Activated CD8-positive, alpha-beta memory T cell treated with anti-CD3 and anti-CD28 coated beads, Interleukin-2, amount 50 U/mL, for 48 hours (primary cell): ENCODE results near the gene ZNF804A.
"Not testable (repeated sequence)": the region's sequence is repeated elsewhere in the genome, so short reads cannot be mapped to it uniquely, and the experiment has no call there.

Experiments used
- DNase-seq: peaks from one replicate; pipeline ENCODE4 v3.0.0-alpha.2; 2020

Gene ZNF804A

GRCh38 chr2:184728411-184728810 is 130.1 kb downstream of the ZNF804A start:
- DNase-seq, result no peak

DNA sequence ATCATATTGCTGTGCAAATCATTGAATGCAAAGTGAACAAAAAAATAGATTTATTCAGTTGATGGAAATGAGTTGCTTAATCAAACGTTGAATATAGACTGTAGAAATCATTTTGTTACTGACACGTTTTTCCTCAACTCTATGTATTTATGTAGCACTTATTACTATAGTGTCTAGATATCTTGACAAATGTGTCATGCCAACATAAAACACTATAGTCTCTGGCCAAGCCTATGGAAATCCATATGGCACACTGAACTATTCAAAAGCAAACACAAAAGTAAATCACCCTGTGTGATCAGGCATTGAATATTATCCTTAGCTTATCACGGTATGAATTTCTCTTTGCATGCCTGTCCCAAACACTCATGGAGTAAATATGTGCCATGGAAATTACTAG is 131.3 kb downstream of the ZNF804A start:
- DNase-seq, result no peak

- no peak for DNase-seq
Observed at GRCh38 chr2:184730288-184730687, 132.0 kb downstream of the ZNF804A start.

GRCh38 chr2:184734338-184734737 is 136.0 kb downstream of the ZNF804A start:
- DNase-seq, result no peak

GRCh38 chr2:184735611-184736010 is 137.3 kb downstream of the ZNF804A start:
- no peak for DNase-seq

DNA sequence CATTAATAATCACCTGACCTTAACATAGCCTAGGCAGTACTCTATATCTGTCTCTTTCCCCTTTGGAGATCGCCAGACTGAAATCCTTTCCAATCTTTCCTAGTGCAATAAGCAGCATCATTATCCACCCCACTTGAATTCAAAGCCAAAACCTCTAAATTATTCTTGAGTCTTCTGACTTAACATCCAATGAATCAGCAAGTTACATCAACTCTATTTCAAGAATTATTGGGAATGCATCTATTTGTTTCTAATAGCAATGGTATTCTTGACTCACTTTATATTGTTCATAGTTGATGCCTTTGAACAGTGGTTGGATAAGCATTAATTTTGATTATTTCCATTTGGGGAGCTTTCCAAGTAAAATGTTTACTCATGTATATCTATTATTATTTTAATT is 144.8 kb downstream of the ZNF804A start:
- DNase-seq, result no peak

DNA sequence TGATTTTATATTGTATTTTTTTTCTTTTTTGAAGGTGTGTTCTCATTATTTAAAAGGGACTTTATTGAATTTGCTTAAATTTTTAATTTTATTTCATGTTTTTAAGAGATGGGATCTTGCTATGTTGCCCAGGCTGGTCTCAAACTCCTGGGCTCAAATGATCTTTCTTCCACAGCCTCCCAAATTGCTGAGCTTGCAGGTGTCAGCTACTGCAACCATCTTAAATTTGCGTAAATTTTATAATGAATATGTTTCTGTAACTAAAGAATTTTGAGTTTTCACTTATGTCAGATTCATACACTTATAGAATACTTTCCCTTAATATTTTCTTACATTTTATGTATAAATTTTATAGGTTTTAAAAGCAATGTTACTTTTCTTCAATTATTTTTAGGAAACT is 157.8 kb downstream of the ZNF804A start:
- DNase-seq, result no peak

GRCh38 chr2:184756885-184757284 is 158.6 kb downstream of the ZNF804A start:
- DNase-seq, result no peak

- DNase-seq, result not testable (repeated sequence)
Observed at GRCh38 chr2:184759557-184760255, 161.4 kb downstream of the ZNF804A start.

DNA sequence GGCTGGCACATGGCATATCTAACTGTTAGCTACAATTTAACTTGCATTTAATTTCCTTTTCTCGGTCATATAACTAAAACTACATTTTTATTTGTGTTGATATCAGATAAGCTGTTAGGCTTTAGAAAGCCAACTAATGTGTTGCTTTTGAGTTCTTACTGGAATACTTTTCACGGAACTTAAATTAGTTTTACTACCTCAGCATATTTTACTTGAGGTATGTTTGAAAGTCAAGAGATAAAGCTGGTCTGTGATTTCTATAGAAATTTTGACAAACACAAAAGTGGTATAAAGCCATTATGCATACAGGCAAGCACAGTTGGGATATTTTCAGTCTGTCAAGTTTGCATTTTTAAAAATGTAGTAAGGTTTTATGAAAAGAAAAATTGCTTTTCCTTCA is 162.6 kb downstream of the ZNF804A start:
- DNase-seq, result no peak

DNA sequence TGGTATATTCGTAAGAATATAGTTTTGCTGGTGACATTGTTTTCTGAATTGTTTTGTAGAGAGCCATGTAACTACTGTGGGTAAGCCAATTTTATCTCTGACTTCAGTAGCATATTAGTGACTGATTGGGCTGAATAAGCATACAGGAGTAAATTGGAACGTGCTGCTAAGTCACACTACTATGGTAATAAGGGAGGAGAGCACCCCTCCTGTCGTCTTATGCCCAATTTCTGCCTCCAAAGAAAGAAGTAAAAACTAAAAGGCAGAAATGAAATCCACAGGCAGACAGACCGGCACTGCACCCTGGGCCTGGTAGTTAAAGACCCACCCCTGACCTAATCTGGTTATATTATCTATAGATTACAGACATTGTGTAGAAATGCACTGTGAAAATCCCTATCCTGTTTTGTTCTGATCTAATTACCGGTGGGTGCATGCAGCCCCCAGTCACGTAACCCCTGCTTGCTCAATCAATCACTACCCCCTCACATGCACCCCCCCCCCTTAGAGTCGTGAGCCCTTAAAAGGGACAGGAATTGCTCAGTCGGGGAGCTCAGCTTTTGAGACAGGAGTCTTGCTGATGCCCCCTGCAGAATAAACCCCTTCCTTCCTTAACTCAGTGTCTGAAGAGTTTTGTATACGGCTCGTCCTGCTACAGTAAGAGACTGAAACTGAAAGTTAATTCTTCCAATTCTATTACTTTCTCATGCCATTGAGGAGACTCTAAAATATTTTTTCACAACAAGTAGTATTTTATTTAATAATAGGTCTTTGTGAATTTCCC is 167.0 kb downstream of the ZNF804A start:
- DNase-seq, result no peak

GRCh38 chr2:184767059-184767458 is 168.7 kb downstream of the ZNF804A start:
- DNase-seq, result no peak

DNA sequence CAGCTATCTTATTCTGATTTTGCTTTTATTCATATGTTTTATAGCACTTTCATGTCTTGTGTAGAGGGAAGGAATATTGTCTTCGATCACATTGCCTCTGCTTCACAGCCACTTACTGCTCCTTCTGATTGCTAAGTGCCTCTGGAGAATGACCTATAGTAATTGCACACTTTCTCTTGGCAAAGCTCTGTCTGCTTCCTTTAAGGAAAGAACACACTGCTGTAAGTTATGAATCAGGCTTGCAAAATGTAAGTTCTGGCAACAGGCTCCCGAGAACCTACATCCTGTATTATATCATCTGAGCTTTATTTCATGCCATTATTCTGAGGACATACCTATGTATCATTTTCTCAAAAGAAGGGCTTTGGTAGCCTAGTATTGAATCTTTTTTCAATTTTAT is 170.7 kb downstream of the ZNF804A start:
- DNase-seq, result no peak

DNA sequence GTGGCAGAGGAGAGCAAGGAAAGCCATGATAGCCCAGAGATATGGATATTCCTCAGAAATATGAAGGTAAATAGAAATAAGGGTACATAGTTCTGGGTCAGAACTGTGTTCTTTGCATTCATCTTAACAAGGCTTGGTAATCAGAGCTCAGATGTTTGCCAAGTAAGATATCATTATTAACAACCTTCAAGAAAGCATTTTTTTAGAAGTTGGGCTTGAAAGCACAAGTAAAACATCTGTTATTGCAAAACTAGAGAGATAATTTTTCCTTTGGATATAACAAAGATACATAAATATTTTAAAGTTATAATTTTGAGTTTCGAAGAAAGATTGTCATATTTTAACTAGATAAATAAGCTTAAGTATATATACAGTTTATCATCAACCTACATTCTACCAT is 171.4 kb downstream of the ZNF804A start:
- no peak for DNase-seq

DNA sequence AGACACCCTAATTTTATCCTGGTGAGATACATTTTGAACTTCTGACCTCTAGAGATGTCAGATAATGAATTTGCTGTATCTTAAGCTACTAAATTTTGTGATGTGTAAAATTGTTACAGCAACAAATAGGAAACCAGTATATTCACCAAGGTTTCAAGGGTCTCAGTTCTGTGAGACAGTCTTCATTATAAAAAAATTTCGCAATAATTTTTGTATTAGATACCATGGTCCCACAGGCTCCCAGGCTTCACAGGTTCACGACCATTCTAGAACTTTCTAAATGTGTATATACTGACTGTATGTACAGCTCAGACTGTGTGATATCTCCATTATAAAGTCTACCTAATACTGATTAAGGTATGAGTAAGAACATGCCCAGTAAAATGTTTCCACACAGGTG is 181.4 kb downstream of the ZNF804A start:
- DNase-seq, result no peak

DNA sequence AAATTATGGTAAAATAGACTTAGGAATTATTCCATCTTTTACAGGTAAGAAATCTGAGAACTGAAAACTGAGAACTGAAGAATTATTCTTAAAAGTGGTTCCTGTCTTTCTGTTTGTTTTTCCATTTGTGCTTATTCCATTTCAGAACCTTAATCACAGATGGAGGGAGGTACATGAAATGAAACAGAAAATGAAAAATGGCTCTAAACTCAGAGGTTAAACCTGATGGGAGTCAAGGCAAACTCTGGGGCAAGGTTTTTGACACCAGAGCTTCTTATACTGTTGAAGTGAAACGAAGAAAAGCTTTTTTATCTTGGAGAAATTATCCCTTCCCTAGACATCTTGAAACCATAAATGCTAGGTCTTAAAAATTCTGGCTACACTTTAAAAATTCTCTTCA is 182.1 kb downstream of the ZNF804A start:
- DNase-seq, result no peak

- DNase-seq, result no peak
Observed at GRCh38 chr2:184780944-184781343, 182.6 kb downstream of the ZNF804A start.

DNA sequence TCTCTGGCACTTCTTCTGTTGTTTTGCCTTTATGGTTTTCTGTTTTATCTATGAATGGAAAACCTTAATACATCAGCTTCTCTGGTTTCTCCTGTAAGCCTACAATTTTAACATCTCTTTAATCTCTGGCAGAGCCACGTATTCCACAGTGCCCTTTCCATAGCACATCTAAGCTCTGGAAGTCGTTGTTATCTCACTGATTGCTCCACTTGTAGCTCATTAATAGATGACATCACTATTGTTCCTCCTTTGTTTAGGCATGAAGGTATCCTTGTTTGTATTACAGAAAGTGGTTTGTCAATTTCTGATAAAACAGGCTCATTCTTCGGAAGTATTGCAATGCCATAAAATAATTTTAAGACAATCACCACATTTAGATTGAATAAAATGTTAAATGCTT is 185.2 kb downstream of the ZNF804A start:
- DNase-seq, result no peak

- DNase-seq, result no peak
Observed at GRCh38 chr2:184793176-184793575, 194.8 kb downstream of the ZNF804A start.

GRCh38 chr2:184799379-184799778 is 201.1 kb downstream of the ZNF804A start:
- DNase-seq, result no peak

GRCh38 chr2:184814421-184814820 is 216.1 kb downstream of the ZNF804A start:
- DNase-seq, result no peak

DNA sequence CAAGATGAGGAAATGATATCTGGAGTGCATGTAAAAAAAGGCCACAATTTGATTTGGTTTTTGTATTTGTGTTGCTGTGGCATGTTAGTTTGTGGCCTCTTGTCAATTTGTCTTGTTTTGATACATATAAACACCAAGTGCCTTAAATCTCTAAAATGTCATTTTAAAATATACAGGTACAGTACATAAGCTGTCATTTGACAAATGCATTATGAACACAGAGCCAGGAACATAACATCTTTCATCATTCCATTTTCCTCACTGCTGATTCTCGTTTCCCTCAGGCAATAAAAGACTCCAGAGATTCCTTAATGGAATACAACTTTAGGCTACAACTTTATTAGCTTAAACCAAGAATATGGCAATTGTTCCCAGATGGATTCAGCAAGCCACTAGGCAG is 217.5 kb downstream of the ZNF804A start:
- DNase-seq, result no peak

- no peak for DNase-seq
Observed at GRCh38 chr2:184824597-184824996, 226.3 kb downstream of the ZNF804A start.

DNA sequence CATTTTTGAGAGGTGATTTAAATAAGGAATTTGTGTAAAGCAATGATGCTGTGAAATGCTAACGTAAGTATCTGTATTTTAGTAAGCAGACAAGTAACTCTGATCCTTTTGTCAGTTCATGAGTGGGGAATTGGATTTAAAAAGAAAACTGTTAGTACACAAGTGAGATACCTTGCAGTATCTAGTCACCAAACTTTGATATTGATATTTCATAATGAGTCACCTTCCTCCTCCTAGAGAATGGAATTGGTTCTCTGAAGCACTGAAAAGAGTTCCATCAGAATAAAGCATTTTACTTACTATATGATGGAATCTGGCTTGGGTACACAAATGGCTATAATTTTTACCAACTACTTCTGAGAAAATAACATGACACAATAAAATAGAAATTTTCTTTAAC is 232.2 kb downstream of the ZNF804A start:
- no peak for DNase-seq
